AG04449 (cell line): ENCODE measurements around the gene SEPTIN5.

Experiments used
- CTCF ChIA-PET: fragments of 350-600 bp; formaldehyde crosslinking; extraction: SDS; loops from one replicate; lab custom pipeline; 2021; ENCODE audit warnings: antibody characterized with exemption; lab: Yijun Ruan, JAX
- POLR2A ChIA-PET: fragments of 400-600, 350-600 bp; formaldehyde crosslinking; extraction: SDS; loops from one replicate; lab custom pipeline; 2020; ENCODE audit warnings: antibody characterized with exemption, inconsistent platforms; lab: Yijun Ruan, JAX
- DNase-seq: peaks from one replicate; pipeline ENCODE4 v3.0.0-alpha.2; 2010; ENCODE audit warnings: low read depth, low spot score
- H3K4me3 ChIP-seq: 2 replicates; pipeline ENCODE4 v1.5.1; 2011; ENCODE audit warnings: low read depth, mild to moderate bottlenecking, control low read depth, low read length
- CTCF ChIP-seq: IDR thresholded peaks from one replicate; pipeline ENCODE4 v1.5.1; 2011; ENCODE audit warnings: mild to moderate bottlenecking, moderate library complexity, low read length, control low read depth, inconsistent platforms; ENCODE audit not compliant: insufficient read depth; ENCODE audit errors: missing control alignments

Gene SEPTIN5

GRCh38 chr22:19703869-19704268 is 10.4 kb upstream of the SEPTIN5 start:
- CTCF ChIA-PET: no interaction called here
- POLR2A ChIA-PET: no interaction called here
- H3K4me3 ChIP-seq: no peak overlapping the region
- no peak for DNase-seq
- TF ChIP-seq CTCF: no peak

- POLR2A ChIA-PET: no interaction called here
- CTCF ChIA-PET: interaction anchor here (0.9 kb wide), 1 partner anchor 244 kb away, joined by 3 read pairs; no protein-coding TSS in a partner anchor
- no peak overlapping the region for H3K4me3 ChIP-seq
- no peak for TF ChIP-seq CTCF
- no peak for DNase-seq
Measured at GRCh38 chr22:19704355-19705015, 9.8 kb upstream of the SEPTIN5 start.

- POLR2A ChIA-PET: no interaction called here
- CTCF ChIA-PET: interaction anchor here (0.5 to 1.0 kb wide), 4 partner anchors 16 to 243 kb away, joined by 3 read pairs; no protein-coding TSS in a partner anchor
- H3K4me3 ChIP-seq: no peak overlapping the region
- no peak for TF ChIP-seq CTCF
- DNase-seq: no peak
Measured at GRCh38 chr22:19705181-19705934, 8.9 kb upstream of the SEPTIN5 start.

- TF ChIP-seq CTCF: no peak
- ChIA-PET POLR2A (no interaction called here), CTCF (no interaction called here)
- no peak overlapping the region for H3K4me3 ChIP-seq
- no peak for DNase-seq
Measured at GRCh38 chr22:19706661-19707151, 7.6 kb upstream of the SEPTIN5 start.

- DNase-seq: no peak
- ChIA-PET CTCF (interaction anchor here (2.5 kb wide), 2 partner anchors 11 to 77 kb away, joined by 7 to 8 read pairs; no protein-coding TSS in a partner anchor), POLR2A (no interaction called here)
- no peak overlapping the region for H3K4me3 ChIP-seq
- no peak for TF ChIP-seq CTCF
Measured at GRCh38 chr22:19707347-19708290, 6.7 kb upstream of the SEPTIN5 start.
